ENCODE results near the gene ZC3H7A.

ZC3H7A gene

GRCh38 chr16:11748404-11749254 is 48.4 kb downstream of the ZC3H7A start:
- Histone ChIP-seq H3K27me3 (replicated peaks; ENCODE audit: insufficient read depth, low read length) (no peaks in the 10 kb centered on the region), H3K4me1 (ENCODE audit: low read length) (peaks cover 27% of the 10 kb centered on the region), H4K20me1 (ENCODE audit: insufficient read depth, low read length) (no peaks in the 10 kb centered on the region), H2AFZ (ENCODE audit: low read length) (no peak overlapping the region), H3K9me3 (replicated peaks; ENCODE audit: insufficient read depth, low read length) (no peaks in the 10 kb centered on the region), H3K9ac (ENCODE audit: low read length) (no peak overlapping the region), H3K4me2 (ENCODE audit: low read depth, low read length) (peak overlapping the region; percentile 19), H3K79me2 (ENCODE audit: low read length) (peaks cover 23% of the 10 kb centered on the region), H3K27ac (ENCODE audit: low read length) (peak overlapping the region; percentile 56; the same call in 1 of the 2 replicates), H3K4me3 (ENCODE audit: low read length) (no peak overlapping the region), H3K9me2 (replicated peaks; ENCODE audit: insufficient read depth, low read length) (no peaks in the 10 kb centered on the region), H3F3A (ENCODE audit: insufficient read depth, low read length) (peaks cover 44% of the 10 kb centered on the region), H3K36me3 (replicated peaks; ENCODE audit: insufficient read depth, low read length) (peaks cover 13% of the 10 kb centered on the region; the same call in 1 of the 2 replicates)
- TF ChIP-seq EZH2phosphoT487 (IDR thresholded peaks at IDR 0.05; ENCODE audit: low read length) (no peak), EZH2 (optimal IDR thresholded peaks at IDR 0.05; ENCODE audit: low read depth, low read length) (no peak)
- peak; percentile 87 for DNase-seq

- no peak overlapping the region for H3K9ac ChIP-seq (ENCODE audit: low read length)
- peaks cover 13% of the 10 kb centered on the region; the same call in 1 of the 2 replicates for H3K36me3 ChIP-seq (replicated peaks; ENCODE audit: insufficient read depth, low read length)
- no peak for DNase-seq
These were observed 49.1 kb downstream of the ZC3H7A start for GRCh38 chr16:11747949-11748403.

GRCh38 chr16:11744075-11744470 is 53.0 kb downstream of the ZC3H7A start:
- Histone ChIP-seq H3F3A (ENCODE audit: insufficient read depth, low read length) (peaks cover 63% of the 10 kb centered on the region), H3K79me2 (ENCODE audit: low read length) (peaks cover 60% of the 10 kb centered on the region), H3K9me3 (replicated peaks; ENCODE audit: insufficient read depth, low read length) (no peaks in the 10 kb centered on the region), H3K4me2 (ENCODE audit: low read depth, low read length) (peak overlapping the region; percentile 70; the same call in 1 of the 2 replicates), H3K36me3 (replicated peaks; ENCODE audit: insufficient read depth, low read length) (0 out of 2 replicates have a peak, but pooled peaks cover 3% of the 10 kb centered on the region), H3K27me3 (replicated peaks; ENCODE audit: insufficient read depth, low read length) (no peaks in the 10 kb centered on the region), H3K27ac (ENCODE audit: low read length) (peak overlapping the region; percentile 14; the same call in 1 of the 2 replicates), H3K4me1 (ENCODE audit: low read length) (peaks cover 29% of the 10 kb centered on the region), H2AFZ (ENCODE audit: low read length) (no peak overlapping the region), H3K4me3 (ENCODE audit: low read length) (no peak overlapping the region), H3K9ac (ENCODE audit: low read length) (no peak overlapping the region), H4K20me1 (ENCODE audit: insufficient read depth, low read length) (no peaks in the 10 kb centered on the region), H3K9me2 (replicated peaks; ENCODE audit: insufficient read depth, low read length) (no peaks in the 10 kb centered on the region)
- TF ChIP-seq CTCF (IDR thresholded peaks at IDR 0.05; ENCODE audit: low read length), result no peak
- TF ChIP-seq EZH2 (optimal IDR thresholded peaks at IDR 0.05; ENCODE audit: low read depth, low read length), result no peak
- no peak for DNase-seq

More at GRCh38 chr16:11747949-11748403, 49.1 kb downstream of the ZC3H7A start:
- Histone ChIP-seq H3K9me3 (replicated peaks; ENCODE audit: insufficient read depth, low read length) (no peaks in the 10 kb centered on the region), H3K27me3 (replicated peaks; ENCODE audit: insufficient read depth, low read length) (no peaks in the 10 kb centered on the region), H3K4me3 (ENCODE audit: low read length) (no peak overlapping the region), H3K9me2 (replicated peaks; ENCODE audit: insufficient read depth, low read length) (no peaks in the 10 kb centered on the region), H3K4me1 (ENCODE audit: low read length) (peaks cover 31% of the 10 kb centered on the region), H3K79me2 (ENCODE audit: low read length) (peaks cover 29% of the 10 kb centered on the region), H3K4me2 (ENCODE audit: low read depth, low read length) (peak overlapping the region; percentile 19), H3K27ac (ENCODE audit: low read length) (peak overlapping the region; percentile 56; the same call in 1 of the 2 replicates), H2AFZ (ENCODE audit: low read length) (no peak overlapping the region), H4K20me1 (ENCODE audit: insufficient read depth, low read length) (no peaks in the 10 kb centered on the region), H3F3A (ENCODE audit: insufficient read depth, low read length) (peaks cover 47% of the 10 kb centered on the region)
- TF ChIP-seq EZH2phosphoT487 (IDR thresholded peaks at IDR 0.05; ENCODE audit: low read length), result no peak
- TF ChIP-seq CTCF (IDR thresholded peaks at IDR 0.05; ENCODE audit: low read length), result no peak
